GM21528 (cell line): ENCODE results near the gene TMEM231.
"Not testable (repeated sequence)": the region's sequence is repeated elsewhere in the genome, so short reads cannot be mapped to it uniquely, and the experiment has no call there.

Experiments
- ATAC-seq: cut with Tn5 transposase; IDR thresholded peaks from one replicate; pipeline ENCODE4 v1.9.1; 2021; ENCODE audit warnings: mild to moderate bottlenecking, moderate library complexity; ENCODE audit not compliant: unreplicated experiment, low FRiP score

Gene TMEM231

DNA sequence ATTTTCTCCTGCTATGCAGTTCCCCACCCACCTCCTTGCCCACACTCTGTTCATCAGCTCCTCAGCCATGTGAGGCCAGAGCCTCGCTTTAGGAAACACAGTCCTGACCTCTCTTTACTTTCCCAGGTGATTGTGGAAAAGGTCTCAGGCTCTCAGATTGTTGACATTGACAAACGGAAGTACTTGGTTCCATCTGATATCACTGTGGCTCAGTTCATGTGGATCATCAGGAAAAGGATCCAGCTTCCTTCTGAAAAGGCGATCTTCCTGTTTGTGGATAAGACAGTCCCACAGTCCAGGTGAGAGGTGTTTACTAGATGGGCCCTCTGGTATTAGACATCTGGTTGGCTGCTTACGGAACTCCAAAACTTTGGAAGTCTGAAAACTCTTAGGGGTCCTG lies 11.9 kb upstream of the TMEM231 start:
- ATAC-seq = no peak

DNA sequence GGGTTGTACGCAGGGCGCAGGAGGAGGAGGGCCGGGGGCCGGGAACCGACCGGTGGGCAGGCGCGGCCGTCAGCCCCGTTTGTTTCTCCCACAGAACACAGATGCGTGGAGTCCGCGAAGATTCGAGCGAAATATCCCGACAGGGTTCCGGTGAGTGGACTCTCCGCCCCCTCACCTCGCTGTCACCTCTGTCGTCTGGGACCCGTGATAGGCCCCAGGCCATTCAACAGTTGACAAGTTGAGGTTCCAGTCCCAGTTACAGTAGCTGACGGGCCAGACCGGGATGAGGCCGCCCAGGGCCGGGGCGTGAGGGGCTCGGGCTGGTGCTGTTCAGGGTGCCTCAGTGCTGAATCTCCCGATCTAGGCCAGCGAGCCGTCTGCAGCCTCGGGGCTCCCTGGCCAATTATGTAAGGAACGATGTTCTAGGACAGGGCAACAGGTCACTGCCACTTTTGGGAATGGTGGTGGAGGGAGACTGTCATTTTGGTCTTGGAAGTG lies 10.8 kb upstream of the TMEM231 start:
- peak; percentile 9 for ATAC-seq

DNA sequence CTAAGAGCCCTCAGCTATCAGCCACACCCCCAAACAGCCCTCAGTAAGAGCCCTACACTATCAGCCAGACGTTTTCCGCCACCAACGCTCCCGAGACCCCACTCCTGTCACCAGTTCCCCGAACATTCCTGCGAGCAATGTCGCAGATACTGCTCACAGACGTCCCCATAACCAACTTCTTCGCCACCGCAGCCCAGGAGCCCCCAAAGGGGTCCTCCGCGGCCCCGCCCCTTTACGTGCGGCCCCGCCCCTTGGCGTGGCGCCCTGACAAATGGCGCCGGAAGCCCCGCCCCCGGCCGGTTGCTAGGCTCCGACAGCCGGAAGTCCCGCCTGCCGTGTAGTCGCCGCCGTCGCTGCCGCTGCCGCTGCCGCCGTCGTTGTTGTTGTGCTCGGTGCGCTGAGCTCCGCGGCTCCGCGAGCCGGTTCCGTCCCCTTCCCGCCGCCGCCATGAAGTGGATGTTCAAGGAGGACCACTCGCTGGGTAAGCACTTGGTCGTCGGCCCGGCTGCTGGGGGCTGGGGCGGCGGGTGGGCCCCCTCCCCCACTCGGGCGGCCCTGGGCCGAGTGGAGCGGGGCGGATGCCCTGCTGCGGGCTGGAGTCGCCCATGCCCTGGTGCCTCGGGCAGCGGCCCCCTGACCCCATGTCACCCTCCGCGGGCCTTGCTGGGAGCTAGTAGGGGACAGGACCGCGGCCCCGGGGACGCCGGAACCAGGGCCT lies 10.1 kb upstream of the TMEM231 start, which contains the start of gene GABARAPL2:
Gene GABARAPL2, plus strand, starts transcription at position 340 of the 718 bp plus-strand sequence. Its CDS starts 108 bp downstream, at position 448.
- peak; percentile 78 for ATAC-seq

DNA sequence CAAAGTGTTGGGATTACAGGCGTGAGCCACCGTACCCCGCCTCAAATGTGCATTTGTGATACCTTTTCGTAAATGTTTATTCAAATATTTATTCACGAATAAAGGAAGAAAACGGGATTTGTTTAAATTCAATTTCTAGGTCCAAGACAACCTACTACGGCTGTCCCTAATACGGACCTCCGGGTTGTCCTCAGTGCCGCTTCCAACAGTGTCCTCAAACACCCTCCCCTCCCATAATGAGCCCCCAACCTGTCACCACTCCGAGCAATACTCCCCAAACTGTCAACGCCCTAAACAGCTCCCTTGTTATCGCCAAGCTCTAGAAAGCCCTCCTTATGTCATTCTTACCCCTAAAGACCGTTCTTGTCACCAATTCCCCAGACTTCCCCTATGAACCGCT lies 9.6 kb upstream of the TMEM231 start:
- ATAC-seq = peak; percentile 16

DNA sequence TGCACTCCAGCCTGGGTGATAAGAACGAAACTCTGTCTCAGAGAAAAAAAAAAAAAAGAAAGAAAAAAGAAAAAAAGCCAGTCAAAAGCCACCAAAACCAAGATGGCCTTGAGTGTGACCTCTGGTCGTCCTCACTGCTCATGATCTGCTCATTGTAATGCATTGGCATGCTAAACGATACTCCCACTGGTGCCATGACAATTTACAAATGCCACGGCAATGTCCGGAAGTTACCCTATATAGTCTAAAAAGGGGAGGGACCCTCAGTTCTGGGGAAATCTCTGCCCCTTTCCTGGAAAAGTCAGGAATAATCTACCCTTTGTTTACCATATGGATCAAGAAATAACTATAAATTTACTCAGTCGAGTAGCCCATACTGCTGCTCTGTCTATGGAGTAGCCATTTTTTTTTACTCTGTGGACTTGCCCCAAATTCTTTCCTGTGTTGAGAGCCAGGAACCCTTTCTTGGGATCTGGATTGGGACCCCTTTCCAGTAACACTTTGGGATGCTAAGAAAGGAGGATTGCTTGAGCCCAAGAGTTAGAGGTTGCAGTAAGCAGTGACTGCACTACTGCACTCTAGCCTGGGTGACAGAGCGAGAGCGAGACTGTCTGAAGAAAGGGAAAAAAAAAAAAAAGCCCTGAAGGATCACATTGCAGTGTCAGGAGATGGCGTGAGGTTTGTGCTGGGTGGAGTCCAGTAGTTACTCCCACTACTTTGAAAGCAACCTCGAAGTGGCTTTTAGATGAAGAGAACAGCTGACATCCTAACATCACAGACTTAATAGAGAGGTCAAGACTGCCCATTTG lies 3.7 kb upstream of the TMEM231 start:
- ATAC-seq = no peak

DNA sequence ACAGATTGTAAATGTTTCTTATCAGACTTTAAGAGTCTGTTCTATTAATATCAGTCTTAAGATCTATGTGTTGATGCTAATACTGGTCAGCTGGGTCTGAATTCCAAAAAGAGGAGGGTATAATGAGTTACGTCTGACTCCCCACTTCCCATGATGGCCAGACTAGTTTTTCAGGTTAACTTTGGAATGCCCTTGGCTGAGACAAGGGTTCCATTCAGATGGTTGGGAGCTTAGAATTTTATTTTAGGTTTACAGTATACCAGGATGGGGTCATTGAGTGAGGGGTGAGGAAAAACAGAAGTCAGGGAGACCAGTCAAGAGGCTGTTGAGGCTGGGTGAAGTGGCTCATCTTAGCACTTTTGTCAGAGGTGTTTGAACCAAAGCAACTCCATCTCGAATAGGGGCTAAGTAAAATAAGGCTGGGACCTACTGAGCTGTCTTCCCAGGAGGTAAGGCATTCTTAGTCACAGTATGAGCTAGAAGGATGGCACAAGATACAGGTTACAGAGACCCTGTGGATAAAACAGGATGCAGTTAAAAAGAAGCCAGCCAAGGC lies 2.9 kb upstream of the TMEM231 start:
- ATAC-seq = no peak

DNA sequence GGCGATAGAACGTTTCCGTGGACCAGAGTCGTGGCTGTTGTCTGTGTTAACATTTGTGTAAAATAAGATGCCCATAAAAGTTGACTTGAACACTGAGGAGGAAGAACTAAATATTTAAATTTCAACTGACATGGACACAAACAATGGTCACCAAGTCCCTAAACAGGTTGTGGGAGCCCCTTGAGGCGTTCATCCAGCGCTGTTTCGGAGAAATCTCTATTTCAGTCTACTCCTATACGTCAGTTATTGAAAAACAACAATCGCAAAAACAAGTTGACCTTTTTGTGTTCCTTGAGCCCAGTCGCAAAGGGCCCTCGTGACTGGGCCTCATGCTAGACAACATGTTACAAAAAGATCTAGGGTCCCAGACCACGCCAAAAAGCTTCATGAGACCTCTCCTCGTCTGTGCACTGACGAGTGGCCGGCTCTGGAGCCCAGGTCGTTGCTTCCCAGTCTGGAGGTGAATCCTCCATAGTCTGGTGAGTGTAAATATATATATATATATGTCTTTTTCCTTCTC lies 439 bp upstream of the TMEM231 start:
- no peak for ATAC-seq

DNA sequence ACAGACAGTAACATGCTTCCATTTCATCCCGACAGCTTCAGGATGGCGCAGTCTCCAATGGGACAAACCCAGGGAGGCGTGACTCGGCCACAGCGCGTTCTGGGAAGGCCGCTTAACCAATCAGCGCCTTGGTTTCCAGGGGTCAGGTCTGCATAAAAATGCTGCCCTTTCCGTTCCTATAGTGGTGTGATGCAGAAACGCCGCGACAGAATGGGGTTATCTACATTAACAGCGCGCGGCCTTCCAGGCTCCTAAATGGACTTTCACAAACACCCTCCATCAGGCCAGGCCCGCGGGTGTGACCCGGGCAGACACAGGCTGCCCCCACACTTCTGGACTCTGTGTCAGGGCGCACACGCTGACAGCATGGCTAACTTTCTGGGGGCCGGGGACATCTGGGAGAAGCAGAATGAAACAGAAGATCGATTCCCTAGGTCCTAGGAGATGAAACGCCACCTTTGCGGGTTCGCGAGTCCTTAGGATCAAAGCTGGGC lies 792 bp downstream of the TMEM231 start:
- ATAC-seq = peak; percentile 28

DNA sequence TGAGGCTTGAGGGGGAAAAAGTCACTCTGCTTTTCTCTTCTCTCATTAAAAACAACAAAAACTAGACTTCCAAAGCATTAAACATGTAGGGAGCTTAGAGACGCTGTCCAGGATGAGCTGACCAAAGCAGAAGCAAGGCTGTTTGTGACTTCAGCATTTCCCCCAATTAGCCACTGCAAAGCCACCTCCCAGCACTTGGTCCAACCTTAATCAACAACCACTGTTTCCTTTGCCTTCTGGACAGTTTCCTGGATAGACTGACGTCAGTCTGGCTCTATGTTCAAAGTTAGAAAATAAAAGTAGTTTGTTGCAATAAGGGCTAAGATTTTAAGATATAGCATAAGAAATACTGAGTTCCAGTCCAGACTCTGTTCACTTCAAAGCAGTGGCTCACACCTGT lies 3.1 kb downstream of the TMEM231 start:
- no peak for ATAC-seq

DNA sequence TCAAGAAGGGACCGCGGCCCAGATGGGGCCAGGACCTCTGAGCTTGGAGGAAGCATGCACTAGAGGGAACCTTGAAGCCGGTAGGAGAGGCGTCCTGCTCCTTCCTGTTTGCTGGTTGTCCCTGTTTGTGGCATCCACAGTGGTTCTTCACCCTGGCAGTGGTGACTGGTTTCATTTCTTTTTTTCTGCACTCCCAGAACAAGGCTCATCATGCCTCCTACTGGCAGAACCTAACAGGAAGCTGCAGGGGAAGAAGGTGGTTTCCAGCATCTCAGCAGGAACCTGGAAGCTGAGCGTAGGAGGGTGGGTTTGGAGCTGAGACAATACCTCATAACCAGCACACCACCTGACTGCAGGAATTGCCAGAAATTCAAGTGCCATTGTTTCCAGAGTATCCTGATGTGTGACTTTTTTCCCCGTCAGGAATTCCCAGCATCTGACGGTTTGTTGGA lies 5.8 kb downstream of the TMEM231 start:
- ATAC-seq = peak; percentile 79

DNA sequence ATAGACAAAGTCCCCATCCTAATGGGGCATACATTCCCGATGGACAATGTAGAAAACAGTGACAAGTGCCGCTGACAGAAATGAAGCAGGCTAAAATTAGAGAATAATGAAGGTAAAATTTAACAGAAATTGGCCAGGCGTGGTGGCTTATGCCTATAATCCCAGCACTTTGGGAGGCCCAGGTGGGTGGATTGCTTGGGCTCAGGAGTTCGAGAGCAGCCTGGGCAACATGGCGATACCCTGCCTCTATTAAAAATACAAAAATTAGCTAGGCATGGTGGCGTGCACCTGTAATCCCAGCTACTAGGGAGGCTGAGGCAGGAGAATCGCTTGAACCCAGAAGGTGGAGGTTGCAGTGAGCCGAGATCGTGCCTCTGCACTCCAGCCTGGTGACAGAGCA lies 7.6 kb downstream of the TMEM231 start:
- not testable (repeated sequence) for ATAC-seq

DNA sequence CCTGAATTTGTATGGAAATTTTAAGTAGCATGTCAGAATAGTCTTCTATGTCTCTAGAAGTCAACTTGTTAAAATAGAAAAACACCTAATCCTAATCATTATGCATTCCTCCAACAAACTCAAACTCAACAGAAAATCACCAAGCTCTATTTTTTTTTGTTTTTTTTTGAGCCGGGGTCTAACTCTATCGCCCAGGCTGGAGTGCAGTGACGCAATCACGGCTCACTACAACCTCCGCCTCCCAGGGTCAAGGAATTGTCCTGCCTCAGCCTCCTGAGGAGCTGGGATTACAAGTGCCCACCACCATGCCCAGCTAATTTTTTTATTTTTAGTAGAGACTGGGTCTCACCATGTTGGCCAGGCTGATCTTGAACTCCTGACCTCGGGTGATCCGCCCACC lies 9.8 kb downstream of the TMEM231 start:
- ATAC-seq = no peak

DNA sequence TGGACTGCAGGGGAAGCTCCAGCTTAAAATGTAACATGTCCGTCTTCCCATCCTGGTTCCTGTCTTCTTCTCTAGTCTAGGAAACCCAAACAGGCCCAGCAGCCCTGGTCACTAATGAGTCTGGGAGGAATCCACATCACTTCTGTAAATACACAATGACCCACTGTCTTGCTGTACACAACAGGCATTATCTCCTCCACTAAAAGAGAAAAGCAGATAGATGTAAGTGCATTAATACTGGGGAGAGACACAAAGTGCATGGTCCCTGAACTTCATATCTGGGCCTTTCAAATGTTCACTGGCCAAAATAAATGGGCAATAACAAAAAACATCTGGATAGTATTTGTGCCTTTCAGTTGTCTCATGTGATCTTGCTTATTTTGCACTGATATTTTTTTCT lies 10.2 kb downstream of the TMEM231 start:
- not testable (repeated sequence) for ATAC-seq

DNA sequence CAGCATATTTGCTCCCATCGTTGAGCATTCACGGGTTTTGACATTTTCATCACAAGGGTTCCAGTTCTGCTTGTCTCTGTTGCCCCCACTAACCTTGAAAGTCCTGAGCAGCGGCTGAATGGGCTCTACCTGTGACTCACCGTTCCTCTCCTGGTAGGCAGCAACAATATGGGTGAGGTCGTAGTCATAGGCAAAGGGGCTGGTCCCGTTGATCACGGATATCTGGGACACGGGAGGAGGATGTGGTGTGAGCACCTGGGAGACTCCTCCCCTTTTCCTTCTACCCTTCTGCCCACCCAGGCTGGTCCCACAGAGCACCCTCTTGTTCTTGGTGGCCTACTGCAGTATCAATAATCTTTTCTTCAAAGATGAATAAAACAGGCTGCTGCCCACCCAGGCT lies 13.6 kb downstream of the TMEM231 start:
- not testable (repeated sequence) for ATAC-seq

DNA sequence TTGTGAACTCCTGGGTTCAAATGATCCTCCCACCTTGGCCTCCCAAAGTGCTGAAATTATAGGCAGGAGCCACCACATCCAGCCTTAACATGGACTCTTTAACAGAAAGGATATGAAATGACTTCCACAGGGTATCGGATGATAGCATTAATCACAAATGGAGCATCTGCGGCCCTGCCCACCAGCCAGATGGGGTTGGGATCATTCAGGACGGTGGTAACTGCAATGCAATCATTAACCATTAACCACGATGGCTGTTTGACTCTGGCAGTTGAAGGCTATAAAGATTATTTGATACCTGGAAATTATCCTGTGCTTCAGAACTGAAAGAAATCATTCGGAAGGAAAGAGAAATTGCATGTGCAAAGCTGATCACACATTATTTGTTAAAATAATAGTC lies 14.8 kb downstream of the TMEM231 start:
- no peak for ATAC-seq

DNA sequence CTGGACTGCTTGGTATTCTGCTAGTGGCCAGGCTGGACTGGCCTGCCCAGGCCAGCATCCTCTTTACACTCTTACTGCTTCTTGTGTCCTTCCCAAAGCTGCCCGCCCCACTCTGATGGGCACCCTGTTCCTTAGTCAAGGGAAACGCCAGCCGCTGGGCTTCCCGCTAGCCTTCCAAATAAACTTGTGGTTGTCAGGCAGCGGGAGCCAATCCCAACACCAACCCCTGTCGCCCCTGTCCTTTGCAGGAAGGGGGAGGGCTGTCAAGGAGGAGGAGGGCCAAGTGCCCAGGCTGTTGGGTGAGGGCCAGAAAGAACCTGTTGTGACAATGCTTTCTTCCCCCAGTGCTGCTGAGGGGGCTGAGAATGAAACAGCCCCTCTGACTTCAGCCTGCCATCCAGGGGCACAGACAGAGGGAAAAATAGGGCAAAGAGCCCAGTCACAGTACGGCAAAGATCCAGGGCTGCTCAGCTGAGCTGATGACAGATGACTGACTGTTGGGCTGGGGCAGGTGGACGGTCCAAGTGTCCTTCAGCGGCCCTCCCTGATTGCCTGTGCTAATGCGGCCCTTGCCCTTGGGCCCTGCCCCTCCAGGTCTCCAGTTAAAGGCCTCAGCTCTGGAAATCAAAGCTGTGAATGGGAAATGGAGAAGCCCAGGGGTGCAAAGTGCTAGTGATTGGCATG lies 17.0 kb downstream of the TMEM231 start:
- not testable (repeated sequence) for ATAC-seq

DNA sequence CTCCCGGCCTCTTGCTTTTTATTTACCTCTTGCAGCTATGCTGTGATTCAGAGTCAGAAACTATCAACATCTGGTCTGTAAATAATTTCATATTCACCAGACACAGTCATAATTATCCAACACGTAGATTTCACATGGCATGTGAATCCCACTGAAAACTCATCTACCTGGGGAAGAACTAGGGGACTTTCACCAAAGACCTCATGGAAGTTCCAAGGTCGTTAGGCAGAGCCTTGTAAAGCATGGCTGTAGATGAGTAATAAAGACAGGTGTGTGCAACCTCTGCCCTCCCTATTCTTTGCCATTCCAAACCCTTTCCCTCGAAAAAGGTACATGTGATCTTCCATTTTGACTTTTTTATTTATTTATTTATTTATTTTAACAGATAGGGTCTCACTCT lies 18.3 kb downstream of the TMEM231 start:
- ATAC-seq = no peak

DNA sequence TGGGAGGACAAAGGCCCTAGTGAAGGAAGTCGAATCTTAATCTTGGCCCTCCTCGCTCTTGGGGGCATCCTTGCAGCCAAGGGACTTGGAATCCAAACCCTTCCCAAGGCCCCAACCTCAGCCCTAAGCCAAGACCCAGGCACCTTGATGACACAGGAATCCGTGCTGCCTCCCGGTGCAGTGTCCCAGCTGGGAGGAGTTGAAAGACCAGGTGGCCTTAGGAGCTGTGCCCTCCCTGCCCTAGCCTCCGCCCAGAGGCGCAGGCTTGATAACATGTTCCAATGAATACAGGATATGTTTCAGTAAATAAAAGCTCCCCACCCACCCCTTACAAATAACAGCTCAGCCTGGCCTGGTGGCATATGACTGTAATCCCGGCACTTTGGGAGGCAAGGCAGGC lies 20.2 kb downstream of the TMEM231 start, which contains the start of gene CHST5:
Gene CHST5, minus strand, starts transcription at position 208 of the 400 bp plus-strand sequence. CDS start 5,724 bp downstream, outside the sequence.
- no peak for ATAC-seq

DNA sequence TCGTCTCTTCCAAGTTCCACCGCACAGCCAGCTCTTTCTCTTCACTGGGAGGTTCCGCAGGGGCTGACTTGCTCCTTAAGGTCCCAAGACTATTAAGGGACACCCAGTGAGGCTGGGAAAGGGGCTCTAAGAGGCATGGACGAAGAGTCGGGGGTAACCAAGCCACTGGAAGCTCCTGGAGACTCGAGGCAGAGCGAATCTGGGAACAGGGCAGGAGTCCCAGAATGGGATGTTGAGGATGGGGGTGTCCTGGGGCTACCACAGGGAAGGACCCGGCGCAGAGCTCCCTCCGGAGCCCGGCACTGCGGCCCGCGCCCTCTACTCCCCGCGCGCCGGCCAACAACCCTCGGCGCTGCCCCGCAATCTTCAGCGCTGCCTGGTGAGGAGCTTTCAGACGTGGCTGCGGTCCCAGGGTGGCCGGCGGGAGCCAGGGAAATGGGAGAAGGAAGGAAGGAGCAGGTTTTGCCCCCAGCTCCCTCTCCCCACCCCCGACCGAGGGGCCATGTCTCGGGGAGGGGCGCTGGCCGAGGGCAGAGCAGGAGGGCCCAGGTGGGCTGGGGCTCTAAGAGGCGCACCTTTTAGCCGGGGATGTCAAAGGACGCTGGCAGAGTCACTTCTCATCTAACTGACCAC lies 20.7 kb downstream of the TMEM231 start:
- no peak for ATAC-seq
